Chondrocyte (in vitro differentiated cells): ENCODE data around the gene GYPE. TPM values are rescaled to one million over a fixed set of nuclear protein-coding genes. Genes with fewer than 3 reads are reported as not detected.
"Not testable (repeated sequence)": the region's sequence is repeated elsewhere in the genome, so short reads cannot be mapped to it uniquely, and the experiment has no call there.

Experiments used
- DNase-seq: peaks from one replicate; pipeline ENCODE4 v3.0.0; 2021; ENCODE audit warnings: mixed read lengths, low spot score
- H3K27ac Mint-ChIP-seq: one replicate; pipeline ENCODE4 v1.8.0; 2021; ENCODE audit warnings: mild to moderate bottlenecking, moderate library complexity, mixed read lengths; ENCODE audit not compliant: unreplicated experiment
- H3K27me3 Mint-ChIP-seq: 2 replicates; pipeline ENCODE4 v1.8.0; 2021; ENCODE audit warnings: low read depth, mixed read lengths
- H3K36me3 Mint-ChIP-seq: 2 replicates; pipeline ENCODE4 v1.8.0; 2021; ENCODE audit warnings: low read depth, mixed read lengths
- H3K4me1 Mint-ChIP-seq: 2 replicates; pipeline ENCODE4 v1.8.0; 2021; ENCODE audit warnings: low read depth, mild to moderate bottlenecking, mixed read lengths
- H3K4me3 Mint-ChIP-seq: one replicate; pipeline ENCODE4 v1.8.0; 2021; ENCODE audit warnings: mild to moderate bottlenecking, moderate library complexity, mixed read lengths; ENCODE audit not compliant: unreplicated experiment
- H3K9me3 Mint-ChIP-seq: 2 replicates; pipeline ENCODE4 v1.8.0; 2021; ENCODE audit warnings: low read depth, mixed read lengths
- total RNA-seq: library from RNA; stranded (reverse); gene quantifications from 3 replicates; pipeline ENCODE4 v1.2.1, GENCODE V29; 2021
- TF ChIP-seq, protein P1 (sequence below): fragments of 200-600 bp; sonication (generic); IDR thresholded peaks from 2 replicates; pipeline ENCODE4 v1.5.0; 2021; ENCODE audit warnings: antibody characterized with exemption, mild to moderate bottlenecking, moderate library complexity

GYPE gene
- total RNA-seq, 1 donor from 2014 or later: not detected

DNA sequence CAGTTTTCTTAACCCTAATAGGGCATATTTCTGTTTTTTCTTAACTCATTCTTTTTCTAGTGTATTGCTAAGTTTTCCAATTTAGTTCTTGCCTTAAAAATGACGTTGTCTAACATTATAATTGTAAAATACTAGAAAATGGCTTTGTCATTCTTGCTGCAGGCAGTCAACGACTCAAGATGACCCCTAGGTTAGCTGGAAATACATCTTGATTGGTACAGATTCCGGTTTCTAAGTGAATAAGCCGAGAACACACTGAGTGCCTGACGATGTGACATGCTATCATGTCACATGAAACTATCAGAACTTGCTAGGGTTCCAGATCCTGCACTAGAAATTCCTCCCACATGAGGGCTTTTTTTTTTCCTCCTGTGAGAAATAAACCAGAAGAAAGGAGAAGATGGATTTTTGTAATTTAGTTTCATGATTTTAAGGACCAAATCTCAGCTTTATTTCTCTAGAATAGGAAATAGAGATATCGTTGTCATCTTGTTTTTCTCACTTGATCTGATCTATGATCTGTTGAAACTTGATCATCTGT, 49.3 kb downstream of the GYPE start:
- TF ChIP-seq, protein P1, sequence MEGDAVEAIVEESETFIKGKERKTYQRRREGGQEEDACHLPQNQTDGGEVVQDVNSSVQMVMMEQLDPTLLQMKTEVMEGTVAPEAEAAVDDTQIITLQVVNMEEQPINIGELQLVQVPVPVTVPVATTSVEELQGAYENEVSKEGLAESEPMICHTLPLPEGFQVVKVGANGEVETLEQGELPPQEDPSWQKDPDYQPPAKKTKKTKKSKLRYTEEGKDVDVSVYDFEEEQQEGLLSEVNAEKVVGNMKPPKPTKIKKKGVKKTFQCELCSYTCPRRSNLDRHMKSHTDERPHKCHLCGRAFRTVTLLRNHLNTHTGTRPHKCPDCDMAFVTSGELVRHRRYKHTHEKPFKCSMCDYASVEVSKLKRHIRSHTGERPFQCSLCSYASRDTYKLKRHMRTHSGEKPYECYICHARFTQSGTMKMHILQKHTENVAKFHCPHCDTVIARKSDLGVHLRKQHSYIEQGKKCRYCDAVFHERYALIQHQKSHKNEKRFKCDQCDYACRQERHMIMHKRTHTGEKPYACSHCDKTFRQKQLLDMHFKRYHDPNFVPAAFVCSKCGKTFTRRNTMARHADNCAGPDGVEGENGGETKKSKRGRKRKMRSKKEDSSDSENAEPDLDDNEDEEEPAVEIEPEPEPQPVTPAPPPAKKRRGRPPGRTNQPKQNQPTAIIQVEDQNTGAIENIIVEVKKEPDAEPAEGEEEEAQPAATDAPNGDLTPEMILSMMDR: peak; percentile 16
- not testable (repeated sequence) for H3K4me3 Mint-ChIP-seq, H3K4me1 Mint-ChIP-seq, H3K9me3 Mint-ChIP-seq, H3K27ac Mint-ChIP-seq, DNase-seq, H3K27me3 Mint-ChIP-seq, H3K36me3 Mint-ChIP-seq

DNA sequence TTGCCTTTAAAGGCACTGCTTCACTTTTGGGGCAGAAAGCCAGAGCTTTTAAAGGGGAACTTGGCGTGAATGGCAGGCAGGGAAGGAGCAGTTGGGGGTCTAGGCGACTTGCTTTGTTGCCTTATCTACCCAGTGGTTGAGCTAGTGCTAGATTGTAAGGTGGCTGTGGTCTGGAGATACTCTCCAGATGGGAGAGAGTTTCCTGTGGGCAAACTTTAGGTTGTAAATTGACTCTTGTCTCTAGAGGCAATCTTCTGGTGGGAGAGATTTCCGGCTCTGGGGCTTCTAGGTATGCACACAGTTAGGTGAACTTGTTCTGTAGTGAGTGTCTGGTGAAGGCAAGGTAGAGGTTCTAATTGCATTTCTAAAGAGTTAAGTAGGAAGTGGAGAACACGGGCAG, 50.7 kb downstream of the GYPE start:
- H3K4me3 Mint-ChIP-seq, H3K27ac Mint-ChIP-seq, DNase-seq, H3K9me3 Mint-ChIP-seq, H3K27me3 Mint-ChIP-seq, H3K36me3 Mint-ChIP-seq, H3K4me1 Mint-ChIP-seq: not testable (repeated sequence)

DNA sequence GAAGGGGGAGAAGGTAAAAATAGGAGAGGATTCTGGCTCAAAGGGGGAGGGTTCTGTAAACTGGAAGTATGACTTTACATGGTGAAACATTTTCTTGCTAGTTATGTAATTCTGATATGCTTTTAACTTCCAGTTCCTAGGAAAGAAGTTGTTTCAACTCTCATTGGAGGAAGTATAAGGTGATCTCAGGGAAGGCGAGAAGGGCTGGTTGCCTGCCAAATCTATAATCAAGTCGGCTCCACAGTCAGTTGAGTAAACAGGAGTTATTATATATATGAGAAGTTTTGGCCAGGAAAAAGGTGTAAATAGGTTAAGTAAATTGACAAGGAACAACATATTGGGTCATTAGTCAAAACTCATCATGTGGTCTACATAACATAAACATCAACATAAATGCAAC, 56.1 kb downstream of the GYPE start:
- H3K27ac Mint-ChIP-seq, DNase-seq, H3K36me3 Mint-ChIP-seq, H3K9me3 Mint-ChIP-seq, H3K4me1 Mint-ChIP-seq, H3K4me3 Mint-ChIP-seq: not testable (repeated sequence)
- peaks cover 11% of the 10 kb centered on the region for H3K27me3 Mint-ChIP-seq

GRCh38 chr4:143843506-143843832, 61.9 kb downstream of the GYPE start:
- not testable (repeated sequence) for H3K27me3 Mint-ChIP-seq, H3K27ac Mint-ChIP-seq, H3K36me3 Mint-ChIP-seq, H3K4me3 Mint-ChIP-seq, H3K4me1 Mint-ChIP-seq, DNase-seq, H3K9me3 Mint-ChIP-seq

DNA sequence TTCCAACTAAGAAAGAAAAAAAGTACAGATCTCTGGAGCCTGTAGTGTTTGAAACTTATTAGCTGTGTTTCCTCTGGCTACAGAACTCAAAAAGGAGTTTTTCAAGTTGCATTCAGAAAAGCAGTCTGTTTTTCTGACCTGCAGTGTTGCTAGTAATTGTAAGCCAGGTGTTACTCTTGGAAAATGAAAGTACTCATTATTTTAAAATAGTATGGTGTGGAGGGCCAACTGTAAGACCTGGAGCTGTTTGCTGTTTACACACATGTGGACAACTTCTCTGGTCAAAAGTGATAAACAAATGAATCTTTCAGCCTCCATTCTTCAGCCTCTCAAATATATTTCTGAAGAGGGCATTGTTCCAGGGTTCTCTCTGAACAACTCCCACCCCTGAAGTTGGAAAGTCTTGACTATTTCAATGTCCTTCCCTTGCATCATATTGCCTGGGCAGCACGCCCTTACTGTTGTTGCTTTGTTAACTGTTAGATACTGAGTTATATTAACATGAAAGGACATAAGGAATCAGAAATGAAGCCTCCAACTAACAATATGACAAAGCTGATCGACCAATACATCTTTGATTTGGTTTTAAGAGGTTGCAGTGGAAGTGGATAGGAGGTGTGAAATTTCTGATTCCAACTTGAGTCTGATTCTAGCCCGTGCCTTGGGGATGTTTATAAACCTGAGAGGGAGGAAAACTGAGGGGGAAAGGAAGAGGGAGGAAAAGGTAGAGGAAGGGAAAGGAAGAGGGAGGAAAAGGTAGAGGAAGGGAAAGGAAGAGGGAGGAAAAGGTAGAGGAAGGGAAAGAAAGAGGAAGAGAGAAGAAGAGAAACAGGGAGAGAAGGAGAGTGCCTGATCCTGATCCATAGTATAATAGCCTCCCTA, 62.5 kb downstream of the GYPE start:
- DNase-seq, H3K4me3 Mint-ChIP-seq, H3K36me3 Mint-ChIP-seq, H3K4me1 Mint-ChIP-seq, H3K9me3 Mint-ChIP-seq, H3K27ac Mint-ChIP-seq, H3K27me3 Mint-ChIP-seq: not testable (repeated sequence)

GRCh38 chr4:143839413-143839812, 65.9 kb downstream of the GYPE start:
- H3K27me3 Mint-ChIP-seq, H3K4me3 Mint-ChIP-seq: not testable (repeated sequence)

GRCh38 chr4:143834196-143834595, 71.2 kb downstream of the GYPE start:
- H3K27me3 Mint-ChIP-seq, H3K4me3 Mint-ChIP-seq, H3K27ac Mint-ChIP-seq, H3K36me3 Mint-ChIP-seq, DNase-seq, H3K4me1 Mint-ChIP-seq: not testable (repeated sequence)
- H3K9me3 Mint-ChIP-seq: peaks cover 12% of the 10 kb centered on the region

More at GRCh38 chr4:143839413-143839812, 65.9 kb downstream of the GYPE start:
- not testable (repeated sequence) for H3K36me3 Mint-ChIP-seq, H3K4me1 Mint-ChIP-seq, DNase-seq, H3K9me3 Mint-ChIP-seq, H3K27ac Mint-ChIP-seq

GRCh38 chr4:143833676-143834075, 71.7 kb downstream of the GYPE start:
- H3K27ac Mint-ChIP-seq, DNase-seq, H3K4me3 Mint-ChIP-seq, H3K4me1 Mint-ChIP-seq, H3K36me3 Mint-ChIP-seq, H3K27me3 Mint-ChIP-seq: not testable (repeated sequence)
- H3K9me3 Mint-ChIP-seq: peaks cover 12% of the 10 kb centered on the region

- H3K4me1 Mint-ChIP-seq, H3K4me3 Mint-ChIP-seq, DNase-seq, H3K27me3 Mint-ChIP-seq, H3K36me3 Mint-ChIP-seq, H3K27ac Mint-ChIP-seq, H3K9me3 Mint-ChIP-seq: not testable (repeated sequence)
Measured at GRCh38 chr4:143830576-143830975, 74.8 kb downstream of the GYPE start.

DNA sequence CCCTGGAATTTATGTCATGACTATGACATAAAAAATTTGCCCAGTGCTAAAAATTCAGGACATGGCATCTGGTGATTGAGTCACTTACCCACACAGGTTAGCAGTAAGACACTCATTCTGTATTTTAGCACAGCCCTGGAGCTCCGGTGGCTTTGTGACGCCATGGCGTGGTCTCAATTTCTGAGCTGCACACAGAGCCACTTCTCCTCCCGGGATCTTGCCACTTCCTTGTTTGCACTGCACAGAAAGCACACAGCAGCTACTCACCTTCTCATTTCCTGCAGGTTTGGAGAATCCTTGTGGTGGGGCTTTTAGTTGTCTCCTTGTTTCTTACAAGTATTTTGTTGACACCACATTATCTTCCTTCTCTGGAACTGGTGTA, 76.1 kb downstream of the GYPE start:
- not testable (repeated sequence) for H3K9me3 Mint-ChIP-seq, H3K4me1 Mint-ChIP-seq, H3K27me3 Mint-ChIP-seq

More for the DNA sequence above, 76.1 kb downstream of the GYPE start:
- not testable (repeated sequence) for DNase-seq, H3K4me3 Mint-ChIP-seq, H3K36me3 Mint-ChIP-seq, H3K27ac Mint-ChIP-seq
